Subcutaneous adipose tissue (tissue), 4 donors: ENCODE measurements around the gene GOLT1A. TPM values are rescaled to one million over a fixed set of nuclear protein-coding genes. Genes with fewer than 3 reads are reported as not detected.

Experiments
- CTCF ChIP-seq: fragments of 450-650 bp; IDR thresholded peaks from one replicate; pipeline ENCODE4 v1.5.1; 2016; ENCODE audit warnings: low read depth, mild to moderate bottlenecking, control low read depth, antibody characterized with exemption, moderate library complexity
- total RNA-seq, 4 donors: library from RNA; depleted of rRNA; stranded (reverse); fragments of >200 nt; gene quantifications; one replicate each; pipeline ENCODE4 v1.1.0, GENCODE V29; 2016

GOLT1A gene
- total RNA-seq, 4 donors from 2014 or later, result not detected

DNA sequence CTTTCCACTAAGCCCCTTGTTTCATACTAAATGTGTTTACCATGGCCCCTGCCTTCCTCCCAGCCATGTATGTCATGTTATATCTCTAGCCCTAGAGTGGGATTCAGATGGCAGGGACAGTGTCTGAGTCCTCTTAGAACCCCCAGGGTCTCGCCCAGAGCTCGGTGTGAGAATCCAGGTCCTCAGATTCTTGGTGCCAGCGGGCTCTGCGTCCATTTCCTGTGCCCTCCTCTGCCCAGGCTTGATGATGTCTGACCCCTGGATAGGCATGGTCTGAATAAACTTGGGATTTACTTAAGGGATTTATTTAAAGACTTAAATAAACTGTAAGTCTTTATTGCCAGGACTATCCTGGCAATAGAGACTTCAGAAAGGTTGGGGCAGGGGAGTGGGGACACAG lies 11.3 kb downstream of the GOLT1A start:
- no peak for TF ChIP-seq CTCF

- TF ChIP-seq CTCF, result no peak
These were observed 12.3 kb downstream of the GOLT1A start for GRCh38 chr1:204201348-204202040.

DNA sequence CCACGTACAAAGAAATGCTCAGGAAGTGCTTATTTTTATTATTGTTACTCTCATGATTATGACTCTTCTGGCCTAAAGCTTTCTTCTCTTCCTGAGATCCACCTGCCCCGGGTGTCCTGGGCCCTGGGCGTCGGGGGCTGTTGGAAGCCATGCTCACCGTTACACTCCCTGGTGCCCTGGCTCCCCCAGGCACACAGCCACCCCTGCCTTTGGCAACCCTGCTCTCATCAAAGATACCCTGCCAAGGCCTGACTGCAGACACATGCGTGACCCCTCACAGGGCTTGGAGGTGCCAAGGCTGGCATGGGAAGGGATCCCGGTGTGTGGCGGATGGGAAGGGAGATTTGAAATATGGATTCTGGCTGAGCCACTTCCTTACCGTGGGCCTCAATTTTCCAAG lies 14.2 kb downstream of the GOLT1A start:
- TF ChIP-seq CTCF, result no peak

GRCh38 chr1:204198348-204199340 lies 15.1 kb downstream of the GOLT1A start:
- no peak for TF ChIP-seq CTCF

GRCh38 chr1:204197068-204197467 lies 16.7 kb downstream of the GOLT1A start:
- no peak for TF ChIP-seq CTCF

GRCh38 chr1:204196068-204196795 lies 17.6 kb downstream of the GOLT1A start, which contains the start of gene KISS1:
KISS1 (minus strand) TSS chr1:204196491; CDS start chr1:204192876, 3,615 bp downstream.
- TF ChIP-seq CTCF, result no peak

GRCh38 chr1:204194771-204195170 lies 19.0 kb downstream of the GOLT1A start:
- no peak for TF ChIP-seq CTCF
